GM19468 (cell line): ENCODE results near the gene MPZL1.
"Not testable (repeated sequence)": the region's sequence is repeated elsewhere in the genome, so short reads cannot be mapped to it uniquely, and the experiment has no call there.

Source experiments
- ATAC-seq: cut with Tn5 transposase; IDR thresholded peaks from one replicate; pipeline ENCODE4 v1.9.1; 2021; ENCODE audit warnings: mild to moderate bottlenecking, moderate library complexity, moderate number of reproducible peaks; ENCODE audit not compliant: unreplicated experiment; ENCODE audit errors: extremely low read depth

Gene MPZL1

DNA sequence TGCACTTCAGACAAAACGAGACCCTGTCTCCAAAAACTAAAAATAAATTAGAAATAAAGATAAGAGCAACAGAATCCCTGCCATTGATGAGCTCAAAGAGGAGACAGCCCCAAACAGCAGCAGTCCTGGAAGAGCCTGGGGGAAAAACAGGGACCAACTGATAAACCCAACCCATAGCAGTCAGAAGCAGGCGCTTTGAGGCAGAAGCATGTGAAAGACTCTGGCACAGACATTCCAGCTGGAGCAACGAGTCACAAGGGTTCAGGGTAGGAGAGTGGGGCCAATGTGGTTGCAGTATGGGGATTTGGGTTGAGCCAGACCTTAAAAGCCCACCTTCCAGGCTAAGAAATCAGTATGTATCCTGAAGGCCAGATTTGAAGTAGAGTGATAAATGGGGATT, 78.5 kb downstream of the MPZL1 start:
- no peak for ATAC-seq

DNA sequence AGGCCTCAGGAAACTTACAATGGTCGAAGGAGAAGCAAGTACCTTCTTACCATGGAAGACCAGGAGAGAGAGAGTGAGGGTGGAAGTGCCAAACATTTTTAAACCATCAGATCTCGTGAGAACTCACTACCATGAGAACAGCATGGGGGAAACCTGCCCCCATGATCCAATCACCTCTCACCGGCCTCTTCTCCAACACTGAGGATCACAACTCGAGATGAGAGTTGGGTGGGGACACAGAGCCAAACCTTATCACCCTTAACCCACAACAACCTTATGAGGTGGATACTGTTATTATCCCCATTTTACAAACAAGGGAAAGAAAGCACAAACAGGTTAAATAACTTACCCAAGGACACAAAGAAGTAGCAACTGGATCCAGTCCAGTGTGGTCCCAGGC, 80.5 kb downstream of the MPZL1 start:
- no peak for ATAC-seq

DNA sequence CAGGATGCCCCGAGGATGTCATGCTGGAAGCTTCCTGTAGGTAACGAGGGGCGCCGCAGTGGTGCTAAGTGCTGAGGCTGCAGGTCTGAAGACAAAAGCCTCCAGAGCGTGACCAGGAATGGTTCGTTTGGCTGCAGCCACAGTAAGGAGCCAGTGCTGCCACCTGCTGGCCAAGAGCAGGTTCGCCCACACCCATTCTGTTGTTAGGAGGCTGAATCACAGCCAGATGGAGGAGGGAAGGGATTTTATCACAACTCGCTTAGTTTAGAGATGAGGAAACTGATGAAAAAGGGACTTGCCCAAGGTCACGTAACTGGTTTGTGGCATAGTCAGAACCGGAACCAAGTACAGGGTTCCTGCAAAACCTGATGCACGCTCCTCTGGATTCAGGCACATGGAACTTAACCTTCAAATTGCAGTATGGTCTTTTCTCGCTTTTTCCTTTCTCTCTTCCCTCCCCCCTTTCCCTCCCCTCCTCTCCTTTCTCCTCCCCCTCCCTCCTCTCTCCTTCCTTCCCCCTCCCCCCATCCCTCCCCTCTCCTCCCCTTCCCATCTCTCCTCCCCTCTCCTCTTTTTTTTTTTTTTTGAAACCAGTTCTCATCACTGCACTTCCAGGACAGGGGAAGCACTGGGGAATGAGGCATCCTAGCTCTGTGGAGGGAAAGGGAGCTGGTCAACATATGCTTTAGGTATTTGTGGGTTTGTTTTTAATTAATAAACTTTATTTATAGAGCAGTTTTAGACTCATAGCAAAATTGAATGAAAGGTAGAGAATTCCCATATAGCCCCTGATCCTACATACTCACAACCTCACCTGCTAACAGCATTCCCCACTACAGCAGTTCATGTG, 81.8 kb downstream of the MPZL1 start:
- ATAC-seq = peak; percentile 93

DNA sequence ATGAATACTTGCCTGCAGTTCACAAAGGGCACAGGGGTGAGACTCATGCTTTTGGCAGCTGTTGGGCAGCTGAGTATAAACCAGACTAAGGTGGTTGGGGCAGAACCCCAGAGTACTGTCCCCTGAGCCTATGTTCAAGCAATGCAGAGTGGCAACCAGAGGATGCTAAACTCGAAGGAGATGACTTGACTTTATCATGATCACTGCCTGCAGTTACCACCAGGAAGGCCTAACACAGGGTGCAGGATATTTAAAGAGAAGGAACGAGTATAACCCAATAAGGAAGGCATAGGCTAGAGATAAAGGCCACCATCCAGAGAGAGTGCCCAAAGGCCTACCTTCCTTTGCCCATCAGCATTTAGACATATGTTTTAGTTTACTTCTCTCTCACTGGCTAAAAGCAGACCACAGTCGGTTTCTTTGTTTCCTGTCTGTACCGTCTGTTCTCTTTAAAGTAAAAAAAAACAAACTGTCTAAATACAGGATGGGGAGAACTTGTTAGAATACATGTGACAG, 83.3 kb downstream of the MPZL1 start:
- no peak for ATAC-seq

DNA sequence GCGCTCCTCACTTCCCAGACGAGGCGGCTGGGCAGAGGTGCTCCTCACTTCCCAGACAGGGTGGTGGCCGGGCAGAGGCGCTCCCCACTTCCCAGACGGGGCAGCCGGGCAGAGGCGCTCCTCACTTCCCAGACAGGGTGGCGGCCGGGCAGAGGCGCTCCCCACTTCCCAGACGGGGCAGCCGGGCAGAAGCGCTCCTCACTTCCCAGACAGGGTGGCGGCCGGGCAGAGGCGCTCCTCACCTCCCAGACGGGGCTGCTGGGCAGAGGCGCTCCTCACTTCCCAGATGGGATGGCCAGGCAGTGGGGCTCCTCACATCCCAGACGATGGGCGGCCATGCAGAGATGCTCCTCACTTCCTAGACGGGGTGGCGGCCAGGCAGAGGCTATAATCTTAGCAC, 84.5 kb downstream of the MPZL1 start:
- ATAC-seq = not testable (repeated sequence)

DNA sequence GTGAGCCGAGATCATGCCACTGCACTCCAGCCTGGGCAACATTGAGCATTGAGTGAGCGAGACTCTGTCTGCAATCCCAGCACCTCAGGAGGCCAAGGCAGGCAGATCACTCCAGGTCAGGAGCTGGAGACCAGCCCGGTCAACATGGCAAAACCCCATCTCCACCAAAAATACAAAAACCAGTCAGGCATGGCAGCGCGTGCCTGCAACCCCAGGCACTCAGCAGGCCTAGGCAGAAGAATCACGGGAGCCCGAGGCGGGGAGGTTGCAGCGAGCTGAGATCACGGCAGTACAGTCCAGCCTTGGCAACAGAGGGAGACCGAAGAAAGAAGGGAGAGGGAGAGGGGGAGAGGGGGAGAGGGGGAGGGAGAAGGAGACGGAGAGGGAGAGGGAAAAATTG, 84.9 kb downstream of the MPZL1 start:
- ATAC-seq = not testable (repeated sequence)

DNA sequence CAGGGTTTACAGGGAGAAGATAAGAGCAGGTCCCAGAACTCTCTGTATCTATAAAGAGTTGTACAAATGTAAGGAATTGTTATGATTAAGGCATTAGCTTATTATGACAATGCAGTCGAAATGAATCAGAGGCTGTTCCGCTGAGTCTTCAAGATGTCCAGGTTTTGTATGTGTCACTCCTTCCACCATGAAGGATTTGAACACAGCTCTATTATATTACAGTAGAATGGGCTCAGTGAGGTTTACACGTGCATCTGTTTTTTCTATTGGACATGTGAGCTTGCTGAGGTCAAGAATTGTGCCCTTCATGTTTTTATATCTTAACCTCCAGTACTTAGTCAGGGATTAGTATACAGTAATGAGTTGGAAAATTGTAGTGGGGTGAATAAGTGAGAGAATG, 86.3 kb downstream of the MPZL1 start:
- no peak for ATAC-seq

DNA sequence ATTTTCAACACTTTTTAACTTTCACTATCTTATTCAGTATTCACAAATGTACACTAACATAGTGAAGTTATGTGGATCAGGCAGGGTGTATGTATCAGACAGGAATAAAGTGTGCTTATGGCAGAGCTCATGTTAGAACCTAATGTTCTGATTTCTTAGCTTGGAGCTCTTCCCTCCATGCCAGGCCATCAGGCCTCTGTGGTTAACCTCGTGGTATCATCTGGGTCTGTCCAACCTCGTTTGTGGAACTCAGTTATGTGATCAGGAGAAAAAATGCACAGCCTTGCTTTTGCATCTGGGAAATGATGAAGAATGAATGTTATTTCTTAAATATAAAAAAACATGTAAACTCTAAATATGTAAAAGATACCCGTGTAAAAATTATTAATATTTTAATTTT, 86.9 kb downstream of the MPZL1 start:
- no peak for ATAC-seq

DNA sequence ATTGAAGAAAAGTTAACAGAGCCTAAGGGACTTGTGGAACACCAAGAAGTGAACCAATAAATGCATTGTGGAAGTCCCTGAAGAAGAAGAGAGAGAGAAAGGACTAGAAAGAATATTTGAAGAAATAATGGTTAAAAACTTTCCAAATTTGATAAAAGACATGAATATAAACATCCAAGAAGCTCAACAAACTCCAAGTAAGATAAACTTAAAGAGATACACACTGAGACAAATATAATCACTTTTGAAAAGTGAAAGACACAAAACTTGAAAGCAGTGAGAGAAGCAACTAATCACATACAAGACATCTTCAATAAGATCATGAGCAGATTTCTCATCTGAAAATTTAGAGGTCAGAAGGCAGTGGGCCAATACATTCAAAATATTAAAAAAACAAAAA, 91.2 kb downstream of the MPZL1 start:
- no peak for ATAC-seq

DNA sequence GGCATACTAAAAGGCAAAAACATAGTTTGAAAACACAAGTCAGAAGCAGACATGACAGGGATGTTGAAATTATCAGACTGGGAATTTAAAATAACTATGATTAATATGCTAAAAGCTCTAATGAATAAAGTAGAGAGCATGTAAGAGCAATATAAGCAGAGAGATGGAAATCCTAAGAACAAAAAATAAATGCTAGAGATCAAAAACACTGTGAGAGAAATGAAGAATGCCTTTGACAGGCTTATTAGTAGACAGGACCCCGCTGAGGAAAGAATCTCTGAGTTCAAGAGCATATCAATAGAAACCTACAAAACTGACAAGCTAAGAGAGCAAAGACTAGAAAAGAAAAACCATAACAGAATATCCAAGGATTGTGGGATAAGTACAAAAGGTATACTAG, 93.9 kb downstream of the MPZL1 start:
- no peak for ATAC-seq

DNA sequence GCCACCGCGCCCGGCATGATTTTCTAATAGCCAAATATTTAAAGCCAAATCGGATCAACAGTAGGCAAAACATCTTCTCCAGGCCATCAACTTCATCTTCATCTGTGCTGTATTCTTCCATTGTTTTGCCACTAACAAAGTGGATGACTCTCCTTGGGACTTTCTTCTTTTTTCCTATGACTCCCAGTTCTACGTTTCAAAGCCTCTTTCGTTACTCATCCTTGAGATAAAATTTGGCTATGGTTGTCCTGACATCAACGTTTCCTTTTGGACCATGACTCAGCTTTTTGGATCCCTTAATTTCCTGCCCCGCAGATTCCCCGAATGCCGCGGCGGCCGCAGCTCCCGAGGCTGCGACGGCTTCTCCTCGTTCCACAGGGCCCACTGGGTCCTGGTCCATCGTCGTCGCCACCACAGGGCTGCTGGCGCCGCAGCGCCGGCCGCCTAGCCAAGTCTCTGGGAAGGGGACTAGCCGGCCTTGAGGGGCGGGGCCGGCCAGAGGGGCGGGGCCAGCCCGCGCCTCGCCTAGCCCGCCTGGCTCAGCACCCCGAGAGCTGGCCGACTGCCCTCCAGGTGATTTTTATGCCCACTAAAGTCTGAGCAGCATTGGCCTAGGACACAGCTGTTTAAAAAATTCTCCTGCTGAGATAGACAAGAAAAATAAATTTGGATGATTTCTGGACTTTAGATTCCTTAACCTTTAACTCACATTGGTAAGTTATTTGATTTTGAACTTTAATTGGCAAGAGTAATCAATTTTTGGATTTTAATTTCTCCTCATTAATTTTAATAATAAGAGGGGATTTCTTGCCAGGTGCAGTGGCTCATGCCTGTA, 98.3 kb downstream of the MPZL1 start:
- ATAC-seq = no peak

DNA sequence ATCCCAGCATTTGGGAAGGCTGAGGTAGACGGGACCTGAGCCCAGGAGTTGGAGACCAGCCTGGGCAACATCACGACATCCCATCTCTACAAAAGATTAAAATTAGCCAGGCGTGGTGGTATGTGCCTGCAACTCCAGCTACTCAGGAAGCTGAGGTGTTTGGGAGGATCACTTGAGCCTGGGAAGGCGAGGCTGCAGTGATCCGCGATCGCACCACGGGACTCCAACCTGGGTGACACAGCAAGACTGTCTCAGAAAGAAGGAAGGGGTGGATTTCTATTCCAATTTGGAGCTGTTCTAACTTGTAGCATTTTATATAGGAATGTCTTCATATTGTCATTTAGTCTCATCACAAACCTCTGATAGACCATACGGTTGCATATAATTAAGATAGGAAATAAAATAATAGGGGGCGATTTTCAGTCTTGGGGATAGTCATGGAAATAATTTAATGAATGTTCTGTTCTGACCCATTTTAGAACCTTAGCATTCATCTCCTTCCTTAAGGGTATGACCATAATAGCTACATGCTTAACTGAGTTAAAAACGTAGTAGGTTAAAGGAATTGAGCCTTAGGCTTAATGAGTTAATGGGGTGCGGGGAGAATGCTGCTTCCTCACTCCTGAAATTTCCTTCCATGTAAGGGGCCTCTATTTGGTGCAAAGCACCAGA, 99.0 kb downstream of the MPZL1 start:
- ATAC-seq = no peak

DNA sequence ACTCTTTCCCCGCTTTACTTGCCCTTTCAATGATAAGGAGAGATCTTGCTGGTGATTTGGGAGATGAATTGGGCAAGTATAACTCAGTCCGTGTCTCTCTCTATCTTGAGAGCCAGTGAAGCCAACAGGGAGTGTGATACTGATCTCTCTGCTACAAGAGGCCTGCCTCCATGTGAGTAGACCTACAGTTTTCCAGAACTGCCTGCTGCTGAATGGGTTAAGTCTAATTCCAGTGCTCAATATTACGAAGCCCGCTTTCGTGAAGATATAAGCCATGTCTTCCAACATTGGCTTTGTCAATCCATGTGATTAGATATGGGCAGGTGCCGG, 99.5 kb downstream of the MPZL1 start:
- no peak for ATAC-seq

DNA sequence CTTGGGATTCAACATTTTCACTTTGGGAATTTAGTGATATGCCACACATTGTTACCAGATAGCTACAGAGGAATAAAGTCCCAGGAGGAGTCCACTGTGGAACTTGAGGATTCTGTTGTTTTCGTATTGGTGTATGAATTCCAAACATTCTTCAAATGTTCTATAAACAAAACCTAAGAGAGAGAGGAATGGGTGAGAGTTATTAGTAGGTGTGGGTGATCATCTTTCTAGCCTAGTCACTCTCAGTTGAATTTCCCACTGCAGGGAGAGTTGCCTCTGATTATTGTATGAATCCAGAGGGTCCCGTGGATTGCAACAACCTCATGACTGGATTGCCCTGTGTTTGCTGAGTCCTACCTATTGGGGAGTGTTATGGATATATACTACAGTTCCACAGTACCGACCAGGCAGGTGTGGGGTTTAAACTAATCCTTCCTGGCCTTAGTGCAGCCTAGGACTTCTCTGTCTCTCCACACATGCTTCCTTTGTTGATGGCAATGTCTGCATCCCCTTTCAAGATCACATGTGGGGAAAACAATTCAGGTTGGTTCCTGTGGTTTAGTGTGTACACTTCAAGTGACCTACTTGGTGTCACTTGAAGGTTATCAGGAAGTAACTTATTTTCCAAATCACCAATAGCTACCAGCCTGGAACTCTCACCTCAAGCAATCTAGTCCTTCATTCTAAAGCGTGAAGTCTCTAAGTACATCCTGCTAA, 100.3 kb downstream of the MPZL1 start:
- ATAC-seq = no peak

DNA sequence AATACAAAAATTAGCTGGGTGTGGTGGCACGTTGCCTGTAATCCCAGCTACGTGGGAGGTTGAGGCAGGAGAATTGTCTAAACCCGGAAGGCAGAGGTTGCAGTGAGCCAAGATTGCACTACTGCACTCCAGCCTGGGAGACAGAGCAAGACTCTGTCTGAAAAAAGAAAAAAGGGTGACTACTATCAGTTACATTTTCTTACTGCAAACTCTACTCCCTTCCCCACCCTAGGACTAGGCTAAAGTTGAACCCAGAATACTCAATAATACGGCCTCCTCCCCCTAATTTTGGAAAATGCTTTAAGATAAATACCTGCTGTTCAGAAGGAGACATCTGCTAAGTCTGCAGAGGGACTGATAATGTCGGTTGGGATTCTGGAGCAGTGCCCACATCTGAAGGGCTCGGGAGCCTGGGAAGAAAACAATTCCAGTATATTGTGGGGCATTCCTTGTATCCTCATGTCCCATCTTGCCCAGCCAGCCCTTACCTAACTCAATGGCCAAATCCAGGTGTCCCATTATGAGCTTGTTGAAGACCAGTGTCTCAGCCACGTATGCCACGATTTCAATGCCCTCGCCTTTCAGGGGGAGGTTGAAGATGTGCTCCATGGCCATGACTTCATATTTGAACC, 102.5 kb downstream of the MPZL1 start:
- ATAC-seq = no peak

DNA sequence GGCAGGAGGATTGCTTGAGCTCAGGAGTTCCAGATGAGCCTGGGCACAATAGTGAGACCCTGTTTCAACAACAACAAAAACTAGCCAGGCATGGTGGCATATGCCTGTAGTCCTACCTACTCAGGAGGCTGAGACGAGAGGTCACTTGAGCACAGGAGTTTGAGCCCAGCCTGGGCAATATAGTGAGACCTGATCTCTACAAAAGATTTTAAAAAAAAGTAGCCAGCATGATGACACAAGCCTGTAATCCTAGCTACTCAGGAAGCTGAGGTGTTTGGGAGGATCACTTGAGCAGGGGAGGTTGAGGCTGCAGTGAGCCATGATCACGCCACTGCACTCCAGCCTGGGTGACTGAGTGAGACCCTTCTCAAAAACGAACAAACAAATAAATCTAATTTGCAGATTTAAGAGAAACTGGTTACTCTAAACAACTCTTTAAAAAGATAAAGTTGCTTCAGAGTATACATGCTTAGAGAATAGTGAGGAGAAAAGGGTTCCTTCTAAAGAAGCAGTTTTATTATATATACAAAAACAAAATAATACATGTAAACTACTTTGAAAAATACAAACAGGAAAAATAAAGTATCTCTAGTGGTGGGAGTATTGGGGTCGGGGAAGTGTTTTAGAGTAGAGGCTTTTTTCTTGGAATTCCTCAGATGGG, 103.8 kb downstream of the MPZL1 start:
- no peak for ATAC-seq

DNA sequence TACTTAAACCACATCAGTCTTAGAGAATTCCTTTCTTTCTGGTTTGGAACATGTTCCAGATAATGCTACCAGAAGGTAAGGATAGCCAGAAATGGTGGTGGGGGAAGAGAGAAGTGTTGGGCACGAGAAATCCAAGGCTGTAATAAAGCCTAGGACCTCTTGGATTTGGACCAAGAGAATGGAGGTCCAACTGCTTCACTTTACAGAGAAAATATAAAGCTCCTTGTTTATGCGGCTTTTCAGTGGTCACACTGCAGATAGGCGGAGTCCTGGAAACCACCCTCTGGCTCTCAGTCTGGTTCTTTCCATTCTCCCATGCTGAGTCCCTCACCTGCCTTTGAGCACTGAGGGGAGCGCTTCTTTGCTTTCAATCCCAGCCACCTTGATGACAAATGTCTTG, 104.3 kb downstream of the MPZL1 start:
- ATAC-seq = no peak

DNA sequence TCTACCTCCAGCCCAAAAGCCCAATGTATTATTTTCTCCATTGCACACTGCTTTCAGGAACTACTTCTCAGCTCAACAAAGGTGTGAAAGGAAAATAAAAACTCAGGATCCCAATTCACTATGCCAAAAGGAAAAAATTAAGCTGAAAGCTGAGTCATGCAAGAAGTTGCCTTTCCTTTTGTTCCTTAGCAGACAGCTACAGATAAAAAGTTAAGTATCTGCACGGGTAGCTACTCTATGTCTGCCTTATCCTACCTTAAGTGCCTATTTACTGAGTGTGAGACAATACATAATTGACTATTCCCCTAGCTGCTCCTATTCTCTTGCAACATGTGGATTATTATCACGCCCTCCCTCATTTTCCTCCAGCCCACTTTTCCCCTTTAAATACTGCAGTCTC, 108.1 kb downstream of the MPZL1 start:
- ATAC-seq = no peak

DNA sequence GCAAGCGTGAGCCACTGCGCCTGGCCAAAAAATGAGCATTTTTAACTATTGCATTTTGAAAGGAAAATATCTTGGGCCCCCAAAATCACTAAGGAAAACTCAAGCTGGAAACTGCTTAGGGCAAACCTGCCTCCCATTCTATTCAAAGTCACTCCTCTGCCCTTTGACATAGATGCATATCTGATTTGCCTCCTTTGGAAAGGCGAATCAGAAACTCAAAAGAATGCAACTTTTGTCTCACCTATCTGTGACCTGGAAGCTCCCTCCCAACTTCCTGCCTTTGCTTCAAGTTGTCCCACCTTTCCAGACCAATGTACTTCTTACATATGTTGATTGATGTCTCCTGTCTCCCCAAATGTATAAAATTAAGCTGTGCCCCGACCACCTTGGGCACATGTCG, 108.9 kb downstream of the MPZL1 start:
- not testable (repeated sequence) for ATAC-seq
